ENCODE results near the gene KRT35.
"Not testable (repeated sequence)": the region's sequence is repeated elsewhere in the genome, so short reads cannot be mapped to it uniquely, and the experiment has no call there.

The KRT35 gene

GRCh38 chr17:41437254-41437653, 43.7 kb downstream of the KRT35 start:
- no peak for DNase-seq (ENCODE audit: low read depth)
- H3K4me3 ChIP-seq (replicated peaks; ENCODE audit: low read depth, low read length) = no peak overlapping the region
- no peak for TF ChIP-seq CTCF (IDR thresholded peaks at IDR 0.05; ENCODE audit: low read length, missing control alignments)

- no peak overlapping the region for H3K4me3 ChIP-seq (replicated peaks; ENCODE audit: low read depth, low read length)
- DNase-seq (ENCODE audit: low read depth) = no peak
- TF ChIP-seq CTCF (IDR thresholded peaks at IDR 0.05; ENCODE audit: low read length, missing control alignments) = no peak
Observed at GRCh38 chr17:41434415-41434814, 46.5 kb downstream of the KRT35 start.

- no peak for TF ChIP-seq CTCF (IDR thresholded peaks at IDR 0.05; ENCODE audit: low read length, missing control alignments)
- no peak for DNase-seq (ENCODE audit: low read depth)
- H3K4me3 ChIP-seq (replicated peaks; ENCODE audit: low read depth, low read length) = no peak overlapping the region
Observed at GRCh38 chr17:41434005-41434404, 46.9 kb downstream of the KRT35 start.

- no peak for TF ChIP-seq CTCF (IDR thresholded peaks at IDR 0.05; ENCODE audit: low read length, missing control alignments)
- H3K4me3 ChIP-seq (replicated peaks; ENCODE audit: low read depth, low read length) = no peak overlapping the region
- no peak for DNase-seq (ENCODE audit: low read depth)
Observed at GRCh38 chr17:41433586-41433985, 47.4 kb downstream of the KRT35 start.

GRCh38 chr17:41430376-41430775, 50.6 kb downstream of the KRT35 start:
- H3K4me3 ChIP-seq (replicated peaks; ENCODE audit: low read depth, low read length); DNase-seq (ENCODE audit: low read depth): not testable (repeated sequence)

- H3K4me3 ChIP-seq (replicated peaks; ENCODE audit: low read depth, low read length) = no peak overlapping the region
- no peak for TF ChIP-seq CTCF (IDR thresholded peaks at IDR 0.05; ENCODE audit: low read length, missing control alignments)
- DNase-seq (ENCODE audit: low read depth) = no peak
Observed at GRCh38 chr17:41429667-41430066, 51.3 kb downstream of the KRT35 start.

GRCh38 chr17:41428591-41429291, 52.2 kb downstream of the KRT35 start:
- no peak overlapping the region for H3K4me3 ChIP-seq (replicated peaks; ENCODE audit: low read depth, low read length)
- TF ChIP-seq CTCF (IDR thresholded peaks at IDR 0.05; ENCODE audit: low read length, missing control alignments) = no peak
- DNase-seq (ENCODE audit: low read depth) = no peak
